ENCODE data around the gene C16orf78. TPM values are rescaled to one million over a fixed set of nuclear protein-coding genes. Genes with fewer than 3 reads are reported as not detected.

C16orf78 gene
- total and polyA plus RNA-seq, 10 donors: not detected

GRCh38 chr16:49382916-49383315, 9.3 kb downstream of the C16orf78 start:
- H3K36me3 ChIP-seq: no peaks in the 10 kb centered on the region
- 26 to 50% (median 37%) methylated on average over 1 of the region's 1 CpG for WGBS, 5 donors
- TF ChIP-seq POLR2A (IDR thresholded peaks at IDR 0.05): no peak
- no peak for TF ChIP-seq CTCF (IDR thresholded peaks at IDR 0.05 in 8 of 11, conservative IDR thresholded peaks at IDR 0.05 in 3 of 11)
- TF ChIP-seq POLR2AphosphoS5 (IDR thresholded peaks at IDR 0.05): no peak
- H3K27me3 ChIP-seq (replicated peaks in 1 of 7): peaks cover 0 to 7% (median 0%) of the 10 kb centered on the region in 7 donors
- H3K9me3 ChIP-seq: peaks cover 0 to 45% (median 23%) of the 10 kb centered on the region in 8 donors
- DNase-seq: no peak
- no peaks in the 10 kb centered on the region for H3K4me1 ChIP-seq
- intact Hi-C loops (cut with DNase I; ENCODE audit: low total_unique reads): no loop called here
- no peak overlapping the region for H3K27ac ChIP-seq
- no peak overlapping the region for H3K4me3 ChIP-seq

GRCh38 chr16:49395021-49395420, 21.4 kb downstream of the C16orf78 start:
- TF ChIP-seq CTCF (IDR thresholded peaks at IDR 0.05 in 8 of 11, conservative IDR thresholded peaks at IDR 0.05 in 3 of 11) (no peak), POLR2AphosphoS5 (IDR thresholded peaks at IDR 0.05) (no peak), POLR2A (IDR thresholded peaks at IDR 0.05) (no peak)
- intact Hi-C loops (cut with DNase I; ENCODE audit: low total_unique reads): no loop called here
- Histone ChIP-seq H3K36me3 (no peaks in the 10 kb centered on the region), H3K27me3 (replicated peaks in 1 of 7) (peaks cover 0 to 40% (median 0%) of the 10 kb centered on the region in 7 donors), H3K9me3 (no peaks in the 10 kb centered on the region), H3K4me1 (no peaks in the 10 kb centered on the region), H3K4me3 (no peak overlapping the region), H3K27ac (no peak overlapping the region)
- no peak for DNase-seq
- WGBS, 5 donors: 71 to 97% (median 81%) methylated on average over 1 of the region's 1 CpG

- intact Hi-C loops (cut with DNase I; ENCODE audit: low total_unique reads): no loop called here
- WGBS, 5 donors: 83 to 89% (median 84%) methylated on average over 12 of the region's 12 CpGs
- no peak overlapping the region for H3K4me3 ChIP-seq
- DNase-seq: no peak
- no peaks in the 10 kb centered on the region for H3K36me3 ChIP-seq
- no peaks in the 10 kb centered on the region for H3K4me1 ChIP-seq
- no peaks in the 10 kb centered on the region for H3K9me3 ChIP-seq
- peaks cover 0 to 32% (median 0%) of the 10 kb centered on the region in 7 donors for H3K27me3 ChIP-seq (replicated peaks in 1 of 7)
- H3K27ac ChIP-seq: no peak overlapping the region
- TF ChIP-seq POLR2AphosphoS5 (IDR thresholded peaks at IDR 0.05) (no peak), POLR2A (IDR thresholded peaks at IDR 0.05) (no peak), CTCF (IDR thresholded peaks at IDR 0.05 in 8 of 11, conservative IDR thresholded peaks at IDR 0.05 in 3 of 11) (no peak)
Measured at GRCh38 chr16:49396206-49396720, 22.7 kb downstream of the C16orf78 start.

GRCh38 chr16:49398761-49399160, 25.2 kb downstream of the C16orf78 start:
- WGBS, 5 donors: 89 to 95% (median 92%) methylated on average over 6 of the region's 6 CpGs
- Histone ChIP-seq H3K4me3 (no peak overlapping the region), H3K4me1 (no peaks in the 10 kb centered on the region), H3K27ac (no peak overlapping the region), H3K27me3 (replicated peaks in 1 of 7) (peaks cover 0 to 13% (median 0%) of the 10 kb centered on the region in 7 donors), H3K36me3 (no peaks in the 10 kb centered on the region), H3K9me3 (peaks cover 0 to 8% (median 0%) of the 10 kb centered on the region in 8 donors)
- TF ChIP-seq CTCF (IDR thresholded peaks at IDR 0.05 in 8 of 11, conservative IDR thresholded peaks at IDR 0.05 in 3 of 11) (no peak), POLR2A (IDR thresholded peaks at IDR 0.05) (no peak), POLR2AphosphoS5 (IDR thresholded peaks at IDR 0.05) (no peak)
- DNase-seq: no peak
- intact Hi-C loops (cut with DNase I; ENCODE audit: low total_unique reads): no loop called here

Measured in spleen (tissue), 11 donors.